ENCODE data around the gene ASAP2.
"Not testable (repeated sequence)": the region's sequence is repeated elsewhere in the genome, so short reads cannot be mapped to it uniquely, and the experiment has no call there.

The ASAP2 gene

GRCh38 chr2:9212010-9212635, 5.5 kb downstream of the ASAP2 start:
- DNase-seq (ENCODE audit: low read depth) = no peak

- no peak for DNase-seq (ENCODE audit: low read depth)
Observed at GRCh38 chr2:9212661-9213411, 6.2 kb downstream of the ASAP2 start.

- DNase-seq (ENCODE audit: low read depth) = no peak
Observed at GRCh38 chr2:9213477-9214051, 7.0 kb downstream of the ASAP2 start.

DNA sequence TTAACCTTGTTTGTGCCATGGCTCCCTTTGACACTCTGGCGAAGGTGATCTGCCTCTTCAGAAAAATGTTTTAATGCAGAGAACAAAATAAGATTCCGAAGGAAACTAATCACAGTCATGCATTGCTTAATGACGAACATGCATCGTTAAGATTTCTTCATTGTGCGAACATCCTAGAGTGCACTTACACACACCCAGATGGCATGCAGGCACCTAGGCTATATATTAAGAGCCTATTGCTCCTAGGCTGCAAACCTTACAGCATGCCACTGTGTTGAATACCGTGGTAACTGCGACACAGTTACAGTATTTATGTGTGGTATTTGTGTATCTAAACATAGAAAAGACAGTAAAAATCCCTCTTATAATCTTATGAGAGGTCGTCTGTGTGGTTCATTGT, 8.3 kb downstream of the ASAP2 start:
- no peak for DNase-seq (ENCODE audit: low read depth)

DNA sequence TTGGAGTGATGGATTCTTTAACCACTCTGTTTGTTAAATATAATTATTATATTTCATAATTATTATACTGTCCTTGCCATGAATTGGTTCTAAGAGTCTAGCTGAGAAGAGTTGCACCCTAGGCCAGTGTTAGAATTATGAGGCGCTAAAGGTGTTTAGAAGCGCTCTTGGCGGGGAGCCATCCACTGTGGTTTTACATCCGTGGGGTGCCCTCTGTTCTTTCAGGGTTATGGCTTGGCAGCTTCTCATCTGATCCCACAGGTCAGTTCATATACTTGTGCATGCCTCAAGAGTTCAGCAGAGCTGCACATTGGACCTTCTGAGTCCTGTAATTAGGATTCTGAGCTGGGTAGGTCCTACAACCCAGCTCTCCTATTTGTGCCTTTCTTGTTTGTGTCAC, 9.1 kb downstream of the ASAP2 start:
- DNase-seq (ENCODE audit: low read depth) = no peak

- not testable (repeated sequence) for DNase-seq (ENCODE audit: low read depth)
Observed at GRCh38 chr2:9216143-9216542, 9.5 kb downstream of the ASAP2 start.

DNA sequence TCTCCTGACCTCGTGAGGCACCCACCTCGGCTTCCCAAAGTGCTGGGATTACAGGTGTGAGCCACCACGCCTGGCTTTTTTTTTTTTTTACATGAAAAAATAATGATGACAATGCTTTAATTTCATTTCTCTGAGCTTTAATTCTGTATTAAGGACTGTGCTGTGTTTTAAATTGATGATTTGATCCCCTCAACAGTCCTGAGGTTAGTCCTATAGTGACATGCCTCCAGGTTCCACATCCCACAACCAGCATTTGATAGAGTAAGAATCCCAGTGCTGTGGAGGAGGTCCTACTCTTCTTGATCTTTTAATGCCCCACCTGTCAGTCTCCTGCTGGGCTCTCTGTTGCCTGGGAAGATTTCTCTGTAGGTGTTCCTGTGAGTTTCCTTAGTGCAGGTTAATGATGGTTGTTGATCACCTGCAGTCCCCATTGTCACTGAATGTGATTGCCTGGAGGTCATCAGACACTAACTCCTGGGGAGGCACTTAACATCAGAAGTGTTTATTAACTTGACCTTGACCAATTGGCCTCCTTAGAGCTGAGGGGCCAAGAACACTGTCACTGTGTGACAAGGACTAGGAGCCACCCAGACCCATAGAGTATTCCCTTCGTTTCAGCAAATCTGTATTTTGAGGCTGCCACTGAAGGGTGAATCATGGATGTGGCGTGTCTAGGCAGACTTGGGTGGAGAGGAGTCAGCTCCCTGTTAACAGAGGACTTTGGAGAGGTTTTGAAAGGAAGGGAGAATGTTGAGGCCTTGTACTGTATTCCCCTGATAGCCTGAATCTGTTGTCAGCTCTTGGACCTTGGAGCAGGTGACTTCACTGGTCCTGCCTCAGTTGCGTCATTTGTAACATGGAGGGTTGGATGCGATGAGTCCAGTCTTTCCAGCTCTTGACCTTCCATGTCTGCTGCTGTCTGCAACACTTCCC, 11.5 kb downstream of the ASAP2 start:
- DNase-seq (ENCODE audit: low read depth) = no peak

- DNase-seq (ENCODE audit: low read depth) = no peak
Observed at GRCh38 chr2:9219027-9219445, 12.4 kb downstream of the ASAP2 start.

GRCh38 chr2:9220201-9220600, 13.6 kb downstream of the ASAP2 start:
- DNase-seq (ENCODE audit: low read depth) = no peak

DNA sequence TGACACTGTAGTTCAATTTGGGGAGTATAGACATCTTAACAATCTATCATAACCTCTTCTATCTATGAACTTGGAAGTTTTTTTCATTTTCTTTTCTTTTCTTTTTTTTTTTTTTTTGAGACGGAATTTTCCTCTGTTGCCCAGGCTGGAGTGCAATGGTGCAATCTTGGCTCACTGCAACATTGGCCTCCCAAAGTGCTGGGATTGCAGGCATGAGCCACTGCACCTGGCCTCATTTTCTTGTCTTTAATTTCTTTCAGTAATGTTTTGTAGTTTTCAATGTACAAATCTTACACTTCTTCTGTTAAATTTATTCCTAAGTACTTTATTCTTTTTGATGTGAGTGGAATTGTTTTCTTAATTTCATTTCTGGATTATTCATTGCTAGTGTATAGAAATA, 14.6 kb downstream of the ASAP2 start:
- no peak for DNase-seq (ENCODE audit: low read depth)

DNA sequence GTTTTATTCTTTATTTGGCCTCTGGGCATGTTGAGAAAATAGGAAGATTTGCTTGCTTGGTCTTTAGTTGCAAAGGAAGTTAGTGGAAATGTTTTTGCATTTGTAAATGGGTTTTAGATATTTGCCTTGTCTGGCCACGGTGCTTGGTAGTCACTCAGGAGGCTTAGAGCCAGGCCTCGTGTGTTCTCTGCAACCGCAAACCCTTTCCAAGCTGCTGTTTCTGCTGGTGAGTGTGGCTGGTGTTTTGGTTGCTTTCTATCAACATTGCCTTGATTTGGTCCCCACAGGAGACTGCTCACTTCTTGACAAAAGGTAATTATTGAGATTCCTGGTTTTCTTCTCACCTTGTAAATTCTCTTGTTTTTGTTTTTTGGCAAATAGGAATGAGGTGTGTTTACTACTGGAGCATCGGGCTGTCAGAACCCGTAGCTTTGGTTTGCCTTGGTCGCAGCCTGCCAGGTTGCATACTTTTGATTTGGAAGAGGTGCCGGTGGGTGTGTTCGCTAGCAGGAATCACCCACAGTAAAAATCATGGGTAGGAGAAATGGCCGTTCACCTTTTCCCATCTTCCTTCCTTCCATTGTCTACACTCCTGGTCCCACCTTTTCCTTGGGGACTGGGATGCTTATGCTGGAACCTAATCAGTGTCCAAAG, 15.8 kb downstream of the ASAP2 start:
- no peak for DNase-seq (ENCODE audit: low read depth)

- no peak for DNase-seq (ENCODE audit: low read depth)
Observed at GRCh38 chr2:9222893-9223287, 16.3 kb downstream of the ASAP2 start.

DNA sequence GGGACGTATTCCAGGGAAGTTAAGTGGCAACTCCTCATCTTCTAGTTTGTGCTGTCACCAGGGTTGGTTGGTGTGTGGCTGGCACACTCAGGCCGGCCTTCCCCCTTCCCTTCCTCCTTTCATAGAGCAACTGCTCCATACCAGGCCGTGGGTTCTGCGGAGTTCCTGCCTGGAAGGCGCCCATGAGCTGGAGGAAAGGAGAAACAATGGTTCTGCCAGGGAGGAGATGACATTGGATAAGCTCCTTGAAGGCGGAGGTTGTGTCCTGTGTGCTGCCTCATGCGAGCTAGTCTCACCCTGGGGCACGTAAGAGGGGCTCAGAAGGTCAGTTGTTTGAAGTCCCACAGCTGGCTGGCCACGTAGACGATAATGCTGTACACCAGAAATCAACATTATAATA, 19.2 kb downstream of the ASAP2 start:
- DNase-seq (ENCODE audit: low read depth) = no peak

DNA sequence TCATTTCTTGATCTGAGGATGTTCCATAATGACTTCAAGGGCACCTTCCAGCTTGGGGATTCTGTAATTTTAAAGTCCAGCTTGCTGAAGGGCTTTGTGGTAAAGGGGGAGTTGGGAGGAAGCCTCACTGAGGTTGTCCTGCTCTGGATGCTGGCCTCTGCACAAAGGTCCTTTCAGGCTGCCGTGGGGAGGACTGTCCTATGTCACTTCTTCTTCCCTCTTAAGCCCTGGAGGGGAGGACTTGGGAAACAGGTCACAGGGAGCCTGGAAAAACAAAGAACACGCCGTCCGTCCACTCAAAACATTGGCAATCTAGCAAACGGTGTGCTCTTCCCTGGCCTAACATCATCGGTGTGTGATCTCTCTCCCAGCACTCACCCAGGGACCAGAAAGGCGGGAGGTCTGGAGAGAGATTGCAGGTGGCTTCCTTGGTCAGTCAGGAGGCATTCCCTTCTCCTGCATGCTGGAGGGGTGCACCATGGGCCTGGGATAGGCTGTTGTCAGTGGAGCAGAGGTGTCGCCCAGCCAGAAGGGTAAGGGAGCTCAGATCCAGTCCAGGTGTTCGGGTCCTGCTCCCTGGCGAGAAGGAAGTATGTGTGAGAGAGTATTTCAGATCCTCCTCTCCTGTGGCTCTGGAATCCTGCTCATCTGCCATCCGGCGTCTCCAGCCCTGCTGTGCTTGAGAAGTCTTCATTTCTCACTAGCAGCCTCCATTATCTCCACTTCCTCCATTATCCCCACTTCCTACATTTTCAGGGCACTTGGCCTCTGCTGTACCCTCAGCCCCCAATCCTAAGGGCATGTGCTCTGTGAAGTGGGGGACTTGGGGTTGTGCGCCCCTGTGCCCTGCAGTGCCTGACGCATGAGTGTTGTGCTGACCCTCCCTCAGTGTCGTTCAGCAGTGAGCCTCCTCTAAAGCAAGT, 20.1 kb downstream of the ASAP2 start:
- DNase-seq (ENCODE audit: low read depth) = no peak

DNA sequence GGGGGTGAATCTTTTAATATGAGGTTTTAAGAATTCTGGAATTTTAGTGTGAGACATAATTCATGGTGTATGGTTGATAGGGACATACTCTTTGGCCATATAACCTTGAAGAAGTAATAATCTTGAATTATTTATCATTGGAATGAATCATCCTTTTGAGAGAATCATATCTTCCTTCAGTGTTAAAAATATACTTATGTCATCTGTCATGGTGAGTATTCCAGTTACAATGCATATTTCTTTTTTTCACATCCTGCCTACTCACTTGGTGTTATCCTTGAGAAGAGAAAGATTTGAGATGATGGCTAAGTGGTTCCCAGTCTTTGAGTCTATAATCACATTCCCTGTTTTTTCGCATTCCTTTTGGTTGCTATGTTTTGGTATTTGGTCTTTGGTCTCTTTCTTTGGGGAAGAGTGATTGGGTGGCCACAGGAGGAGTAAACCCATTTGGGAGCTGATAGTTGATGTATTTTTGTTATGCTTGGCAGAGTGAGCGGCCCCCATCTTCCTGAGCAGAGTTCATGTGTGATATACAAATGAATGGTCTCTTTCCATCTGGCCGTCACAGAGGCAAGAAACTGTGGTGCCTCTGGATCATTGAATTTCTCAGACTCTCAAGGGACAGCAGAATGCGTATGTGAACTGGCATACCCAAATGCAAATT, 21.6 kb downstream of the ASAP2 start:
- no peak for DNase-seq (ENCODE audit: low read depth)

GRCh38 chr2:9228781-9229469, 22.3 kb downstream of the ASAP2 start:
- DNase-seq (ENCODE audit: low read depth) = no peak

GRCh38 chr2:9229470-9229820, 22.8 kb downstream of the ASAP2 start:
- no peak for DNase-seq (ENCODE audit: low read depth)

GRCh38 chr2:9230051-9230802, 23.6 kb downstream of the ASAP2 start:
- DNase-seq (ENCODE audit: low read depth) = no peak

DNA sequence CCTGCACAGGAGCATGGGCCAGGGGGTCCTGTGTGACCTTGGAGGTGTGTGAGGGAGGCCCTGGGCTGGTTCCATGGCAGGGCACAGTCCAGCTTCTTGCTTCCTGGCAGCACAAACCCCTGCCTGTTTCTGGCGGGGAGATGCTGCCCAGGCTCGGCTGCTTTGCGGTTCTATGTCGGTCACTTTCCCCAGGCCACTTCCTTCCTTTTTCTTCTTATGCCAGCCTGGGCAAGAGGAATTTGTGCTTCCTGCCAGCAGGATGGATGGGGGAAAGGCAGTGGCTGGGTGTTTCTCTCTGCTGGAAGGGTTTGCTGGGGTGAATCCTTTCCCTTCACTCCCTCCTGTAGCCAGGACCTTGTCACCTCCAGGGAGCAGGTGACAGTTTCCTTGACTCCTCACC, 24.3 kb downstream of the ASAP2 start:
- no peak for DNase-seq (ENCODE audit: low read depth)
